Lower leg skin (tissue), 3 donors: Measurements from ENCODE around the gene SUDS3.

Source experiments
- POLR2A ChIP-seq, 2 donors: fragments of 450-650 bp; IDR thresholded peaks; one replicate each; pipeline ENCODE4 v1.6.1; 2016 to 2017; ENCODE audit warnings: antibody characterized with exemption in 2 of 2, mild to moderate bottlenecking in 1 of 2, moderate library complexity in 1 of 2
- TF ChIP-seq, protein P1 (sequence below), 3 donors: fragments of 450-650 bp; IDR thresholded peaks; one replicate each; pipeline ENCODE4 v1.5.1; 2016; ENCODE audit warnings: antibody characterized with exemption in 3 of 3, mild to moderate bottlenecking in 3 of 3, moderate library complexity in 2 of 3

DNA sequence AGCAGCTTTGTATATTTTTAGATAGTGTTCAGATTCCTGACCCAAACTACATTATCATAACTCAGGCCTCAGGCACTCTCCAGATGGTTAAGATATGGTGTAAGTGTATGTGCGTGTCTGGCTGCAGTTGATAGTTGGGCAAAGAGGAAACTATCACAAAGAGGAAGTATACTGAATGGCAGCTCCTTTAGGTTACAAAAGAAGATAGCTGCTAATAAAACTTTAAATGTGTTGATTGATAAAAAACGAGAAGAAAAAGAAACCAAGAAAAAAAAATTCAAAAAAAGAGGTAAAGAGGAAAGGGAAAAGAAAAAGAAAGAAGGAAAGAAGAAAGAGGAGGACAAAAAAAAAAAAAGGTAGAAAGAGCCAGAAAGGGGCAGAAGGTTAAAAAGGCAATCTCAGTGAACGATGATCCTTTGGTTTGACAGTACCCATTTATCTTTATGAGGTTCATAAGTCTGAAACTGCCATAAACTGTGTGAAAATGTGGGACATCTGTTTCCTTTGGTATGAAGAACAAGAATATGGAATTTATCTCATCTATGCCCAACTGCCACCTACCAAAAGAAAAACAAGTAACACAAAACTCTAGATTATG is 45.8 kb upstream of the SUDS3 start:
- no peak for TF ChIP-seq POLR2A (IDR thresholded peaks at IDR 0.05)
- TF ChIP-seq, protein P1, sequence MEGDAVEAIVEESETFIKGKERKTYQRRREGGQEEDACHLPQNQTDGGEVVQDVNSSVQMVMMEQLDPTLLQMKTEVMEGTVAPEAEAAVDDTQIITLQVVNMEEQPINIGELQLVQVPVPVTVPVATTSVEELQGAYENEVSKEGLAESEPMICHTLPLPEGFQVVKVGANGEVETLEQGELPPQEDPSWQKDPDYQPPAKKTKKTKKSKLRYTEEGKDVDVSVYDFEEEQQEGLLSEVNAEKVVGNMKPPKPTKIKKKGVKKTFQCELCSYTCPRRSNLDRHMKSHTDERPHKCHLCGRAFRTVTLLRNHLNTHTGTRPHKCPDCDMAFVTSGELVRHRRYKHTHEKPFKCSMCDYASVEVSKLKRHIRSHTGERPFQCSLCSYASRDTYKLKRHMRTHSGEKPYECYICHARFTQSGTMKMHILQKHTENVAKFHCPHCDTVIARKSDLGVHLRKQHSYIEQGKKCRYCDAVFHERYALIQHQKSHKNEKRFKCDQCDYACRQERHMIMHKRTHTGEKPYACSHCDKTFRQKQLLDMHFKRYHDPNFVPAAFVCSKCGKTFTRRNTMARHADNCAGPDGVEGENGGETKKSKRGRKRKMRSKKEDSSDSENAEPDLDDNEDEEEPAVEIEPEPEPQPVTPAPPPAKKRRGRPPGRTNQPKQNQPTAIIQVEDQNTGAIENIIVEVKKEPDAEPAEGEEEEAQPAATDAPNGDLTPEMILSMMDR (IDR thresholded peaks at IDR 0.05): no peak
